GM12864 (cell line): ENCODE results near the gene FAF1.
"Not testable (repeated sequence)": the region's sequence is repeated elsewhere in the genome, so short reads cannot be mapped to it uniquely, and the experiment has no call there.

Experiments used
- DNase-seq: peaks from one replicate; pipeline ENCODE4 v3.0.0-alpha.2; 2011; ENCODE audit warnings: low read depth
- H3K4me3 ChIP-seq: 2 replicates; pipeline ENCODE4 v1.5.1; 2011; ENCODE audit warnings: mild to moderate bottlenecking, low read depth, low read length, control low read depth
- TF ChIP-seq, protein P1 (sequence below): IDR thresholded peaks from 2 replicates; pipeline ENCODE4 v1.5.1; 2011; ENCODE audit warnings: low read depth, mild to moderate bottlenecking, moderate library complexity, low read length, control low read depth, inconsistent platforms; ENCODE audit errors: missing control alignments

Gene FAF1

DNA sequence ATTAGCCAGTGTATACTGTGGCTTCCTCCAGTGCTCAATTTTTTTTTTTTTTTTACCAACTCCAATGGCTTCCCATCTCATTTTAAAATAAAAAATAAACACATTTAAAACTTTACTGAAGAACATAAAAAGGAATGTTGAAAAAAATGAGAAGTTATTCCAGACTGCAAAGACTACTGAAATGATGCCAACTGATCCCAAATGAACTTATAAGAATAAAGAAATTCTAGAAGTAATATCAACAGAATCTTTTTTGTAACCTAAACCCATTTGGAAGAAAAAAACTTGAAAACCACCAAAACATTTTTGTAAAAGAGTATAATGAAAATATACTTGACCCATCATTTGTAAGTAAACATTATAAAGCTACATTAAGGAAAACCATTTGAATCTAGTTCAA, 129.4 kb downstream of the FAF1 start:
- TF ChIP-seq, protein P1, sequence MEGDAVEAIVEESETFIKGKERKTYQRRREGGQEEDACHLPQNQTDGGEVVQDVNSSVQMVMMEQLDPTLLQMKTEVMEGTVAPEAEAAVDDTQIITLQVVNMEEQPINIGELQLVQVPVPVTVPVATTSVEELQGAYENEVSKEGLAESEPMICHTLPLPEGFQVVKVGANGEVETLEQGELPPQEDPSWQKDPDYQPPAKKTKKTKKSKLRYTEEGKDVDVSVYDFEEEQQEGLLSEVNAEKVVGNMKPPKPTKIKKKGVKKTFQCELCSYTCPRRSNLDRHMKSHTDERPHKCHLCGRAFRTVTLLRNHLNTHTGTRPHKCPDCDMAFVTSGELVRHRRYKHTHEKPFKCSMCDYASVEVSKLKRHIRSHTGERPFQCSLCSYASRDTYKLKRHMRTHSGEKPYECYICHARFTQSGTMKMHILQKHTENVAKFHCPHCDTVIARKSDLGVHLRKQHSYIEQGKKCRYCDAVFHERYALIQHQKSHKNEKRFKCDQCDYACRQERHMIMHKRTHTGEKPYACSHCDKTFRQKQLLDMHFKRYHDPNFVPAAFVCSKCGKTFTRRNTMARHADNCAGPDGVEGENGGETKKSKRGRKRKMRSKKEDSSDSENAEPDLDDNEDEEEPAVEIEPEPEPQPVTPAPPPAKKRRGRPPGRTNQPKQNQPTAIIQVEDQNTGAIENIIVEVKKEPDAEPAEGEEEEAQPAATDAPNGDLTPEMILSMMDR, result no peak
- DNase-seq, result no peak
- no peak overlapping the region for H3K4me3 ChIP-seq

DNA sequence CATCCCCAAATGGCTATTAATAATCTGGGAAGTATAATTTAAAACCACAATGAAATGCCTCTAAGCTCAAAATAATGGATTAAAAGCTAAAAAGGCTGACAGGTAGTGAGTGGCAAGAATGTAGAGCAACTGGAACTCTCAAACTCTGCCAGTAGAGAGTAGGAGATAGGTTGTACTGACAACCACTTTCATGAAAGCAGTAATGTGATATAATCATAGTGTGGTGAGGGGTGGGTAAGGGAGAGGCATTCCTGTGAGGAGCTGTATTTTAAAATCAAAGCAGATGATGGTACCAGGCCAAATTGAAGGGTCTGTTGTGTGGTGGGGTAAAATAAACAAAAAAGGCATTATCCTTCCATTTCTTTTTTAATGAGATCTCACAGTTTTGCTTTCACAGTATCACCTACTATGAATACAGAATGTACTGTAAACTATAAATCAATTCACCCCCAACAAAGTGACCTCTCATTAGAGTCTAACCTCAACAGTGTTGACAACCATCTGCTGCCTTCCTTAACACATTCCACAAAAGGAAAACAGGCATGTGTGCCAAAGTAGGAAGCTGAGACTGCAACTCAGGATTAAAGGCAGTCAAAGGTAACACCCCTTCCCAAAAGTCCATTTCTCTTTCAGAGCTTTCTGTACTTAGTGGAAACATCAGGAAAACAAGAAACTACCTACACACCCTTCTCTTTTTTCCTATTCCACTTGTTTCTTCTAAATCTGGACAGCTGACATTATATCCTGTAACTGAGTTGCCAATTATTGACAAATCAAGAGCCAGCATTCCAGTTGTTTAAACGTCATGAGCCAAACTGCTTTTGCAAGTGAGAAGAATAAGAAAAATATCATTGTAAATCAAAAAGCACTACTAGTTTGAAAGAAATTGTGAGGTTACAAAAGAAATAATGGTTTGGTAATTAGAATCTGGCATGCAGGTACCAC, 130.8 kb downstream of the FAF1 start:
- TF ChIP-seq, protein P1, result no peak

DNA sequence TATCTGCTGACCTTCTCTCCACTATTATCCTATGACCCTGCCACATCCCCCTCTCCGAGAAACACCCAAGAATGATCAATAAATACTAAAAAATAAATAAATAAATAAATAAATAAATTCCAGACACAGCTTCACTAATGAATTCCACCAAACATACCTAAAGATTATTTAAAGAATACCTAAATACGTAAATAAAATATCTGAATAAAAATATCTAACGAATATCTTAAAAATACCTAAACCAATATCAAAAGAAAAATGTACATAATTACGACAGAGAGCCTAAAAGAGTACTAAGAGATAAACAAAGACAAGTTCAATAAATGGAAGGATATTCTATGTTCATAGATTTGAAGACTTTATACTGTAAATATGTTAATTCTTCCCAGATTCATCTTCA, 132.5 kb downstream of the FAF1 start:
- no peak overlapping the region for H3K4me3 ChIP-seq
- DNase-seq, result no peak
- TF ChIP-seq, protein P1, result no peak

More for the DNA sequence above, 130.8 kb downstream of the FAF1 start:
- no peak for DNase-seq
- no peak overlapping the region for H3K4me3 ChIP-seq

DNA sequence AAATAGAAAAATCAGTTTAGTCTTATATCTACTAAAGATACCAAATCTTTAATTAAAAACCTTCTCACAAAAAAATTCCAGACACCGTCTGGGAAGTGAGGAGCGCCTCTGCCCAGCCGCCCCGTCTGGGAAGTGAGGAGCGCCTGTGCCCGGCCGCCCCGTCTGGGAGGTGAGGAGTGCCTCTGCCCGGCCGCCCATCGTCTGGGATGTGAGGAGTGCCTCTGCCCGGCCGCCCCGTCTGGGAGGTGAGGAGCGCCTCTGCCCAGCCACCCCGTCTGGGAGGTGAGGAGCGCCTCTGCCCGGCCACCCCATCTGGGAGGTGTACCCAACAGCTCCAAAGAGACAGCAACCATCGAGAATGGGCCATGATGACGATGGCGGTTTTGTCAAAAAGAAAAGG, 133.3 kb downstream of the FAF1 start:
- H3K4me3 ChIP-seq, DNase-seq: not testable (repeated sequence)

DNA sequence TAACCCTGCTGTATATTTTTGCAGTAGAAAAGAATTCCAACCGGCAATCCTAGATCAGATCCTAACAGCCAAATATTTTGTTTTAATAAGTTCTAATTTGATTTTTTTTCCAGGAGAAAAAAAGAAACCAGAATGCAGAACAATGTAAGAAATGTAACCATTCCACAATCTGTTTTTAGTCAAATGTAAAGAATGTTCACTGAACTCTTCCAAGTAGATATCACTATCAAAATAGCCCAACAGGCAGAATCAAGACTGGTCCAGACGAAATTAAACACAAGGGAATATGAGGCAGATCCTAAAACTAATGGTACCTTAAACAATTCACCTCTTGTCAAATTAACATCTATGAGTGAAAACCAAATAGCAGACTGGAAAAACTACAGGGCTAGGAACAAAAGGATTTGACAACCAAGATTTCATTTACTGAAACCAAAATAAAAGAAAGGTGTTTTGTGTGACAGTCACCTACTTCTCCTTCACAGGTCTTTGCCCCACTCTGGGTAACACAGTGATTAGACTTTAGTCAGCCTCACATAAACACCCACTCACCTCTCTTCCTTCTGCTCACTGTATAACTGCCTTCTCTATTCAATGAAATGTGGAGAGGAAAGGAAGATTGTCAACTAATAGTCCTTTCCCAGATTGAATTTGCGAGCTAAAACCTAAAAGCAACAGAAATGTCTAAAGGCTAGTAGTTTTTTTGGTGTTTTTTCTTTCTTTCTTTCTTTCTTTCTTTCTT, 137.9 kb downstream of the FAF1 start:
- TF ChIP-seq, protein P1, result no peak

DNA sequence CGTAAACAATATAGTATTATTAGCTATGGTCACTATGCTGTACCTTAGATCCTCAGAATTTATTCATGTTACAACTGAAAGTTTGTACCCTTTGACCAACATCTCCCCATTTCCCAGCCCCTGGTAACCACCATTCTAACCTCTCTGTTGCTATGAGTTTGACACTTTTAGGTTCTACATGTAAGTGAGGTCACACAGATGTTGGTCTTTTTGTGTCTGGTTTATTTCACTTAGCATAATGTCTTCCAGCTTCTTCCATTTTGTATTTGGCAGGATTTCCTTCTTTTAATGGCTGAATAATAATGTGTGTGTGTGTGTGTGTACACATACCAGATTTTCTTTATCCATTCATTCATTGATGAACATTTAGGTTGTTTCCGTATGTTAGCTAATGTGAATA, 139.5 kb downstream of the FAF1 start:
- TF ChIP-seq, protein P1, result no peak
- DNase-seq, result no peak
- no peak overlapping the region for H3K4me3 ChIP-seq

More for the DNA sequence above, 137.9 kb downstream of the FAF1 start:
- no peak overlapping the region for H3K4me3 ChIP-seq
- DNase-seq, result no peak

DNA sequence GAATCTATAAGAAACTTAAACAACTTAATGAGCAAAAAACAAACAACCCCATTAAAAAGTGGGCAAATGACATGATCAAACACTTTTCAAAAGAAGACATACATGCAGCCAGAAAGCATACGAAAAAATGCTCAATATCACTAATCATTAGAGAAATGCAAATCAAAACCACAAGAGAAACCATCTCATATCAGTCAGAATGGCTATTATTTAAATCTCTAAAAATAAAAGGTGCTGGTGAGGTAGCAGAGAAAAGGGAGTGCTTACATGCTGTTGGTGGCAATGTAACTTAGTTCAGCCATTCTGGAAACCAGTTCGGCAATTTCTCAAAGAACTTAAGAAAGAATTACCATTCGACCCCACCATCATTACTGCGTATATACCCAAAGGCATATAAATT, 147.7 kb downstream of the FAF1 start:
- no peak for DNase-seq
- TF ChIP-seq, protein P1, result no peak
- no peak overlapping the region for H3K4me3 ChIP-seq
